GM23338 (cell line): ENCODE data around the gene CCDC178. TPM values are rescaled to one million over a fixed set of nuclear protein-coding genes. Genes with fewer than 3 reads are reported as not detected.

Experiments
- ATAC-seq: fragments of 200-7000 bp; cut with Tn5 transposase; 3 replicates; pipeline ENCODE4 v1.9.1; 2020
- DNase-seq: peaks from one replicate; pipeline ENCODE4 v3.0.0-alpha.2; 2015; ENCODE audit warnings: low spot score
- H2AFZ ChIP-seq: fragments of 200-600 bp; sonication (generic); 2 replicates; pipeline ENCODE4 v1.8.0; 2016; ENCODE audit warnings: antibody characterized with exemption, mild to moderate bottlenecking, moderate library complexity
- H3F3A ChIP-seq: fragments of 200-600 bp; sonication (generic); replicated peaks from 2 replicates; pipeline ENCODE4 v1.8.0; 2017; ENCODE audit warnings: antibody characterized with exemption, mixed run types, low read depth
- H3K27ac ChIP-seq: fragments of 200-600 bp; sonication (generic); 2 replicates; pipeline ENCODE4 v1.6.1; 2016; ENCODE audit warnings: low read depth
- H3K27me3 ChIP-seq: fragments of 200-600 bp; sonication (generic); 2 replicates; pipeline ENCODE4 v1.8.0; 2016; ENCODE audit warnings: mild to moderate bottlenecking, mixed run types, moderate library complexity; ENCODE audit not compliant: insufficient read depth
- H3K36me3 ChIP-seq: fragments of 200-600 bp; sonication (generic); 2 replicates; pipeline ENCODE4 v1.8.0; 2016; ENCODE audit warnings: mild to moderate bottlenecking; ENCODE audit not compliant: insufficient read depth
- H3K4me1 ChIP-seq: fragments of 200-600 bp; sonication (generic); 2 replicates; pipeline ENCODE4 v1.8.0; 2016; ENCODE audit warnings: mild to moderate bottlenecking, moderate library complexity; ENCODE audit not compliant: insufficient read depth
- H3K4me2 ChIP-seq: fragments of 200-600 bp; sonication (generic); 2 replicates; pipeline ENCODE4 v1.7.1; 2017; ENCODE audit warnings: mixed run types
- H3K4me3 ChIP-seq: fragments of 200-600 bp; sonication (generic); 2 replicates; pipeline ENCODE4 v1.6.1; 2016; ENCODE audit warnings: mixed run types
- H3K79me2 ChIP-seq: fragments of 200-600 bp; sonication (generic); replicated peaks from 2 replicates; pipeline ENCODE4 v1.8.0; 2017; ENCODE audit warnings: mild to moderate bottlenecking; ENCODE audit not compliant: insufficient read depth
- H3K9me2 ChIP-seq: fragments of 200-600 bp; sonication (generic); 2 replicates; pipeline ENCODE4 v1.8.0; 2017; ENCODE audit not compliant: insufficient read depth
- H4K20me1 ChIP-seq: fragments of 200-600 bp; sonication (generic); replicated peaks from 2 replicates; pipeline ENCODE4 v1.8.0; 2017; ENCODE audit warnings: mild to moderate bottlenecking; ENCODE audit not compliant: insufficient read depth
- H3K27ac Mint-ChIP-seq: 2 replicates; pipeline ENCODE4 v1.8.0; 2020; ENCODE audit warnings: inconsistent platforms, mild to moderate bottlenecking, moderate library complexity, mixed read lengths
- H3K27me3 Mint-ChIP-seq: 3 replicates; pipeline ENCODE4 v1.8.0; 2022; ENCODE audit warnings: low read depth, mild to moderate bottlenecking, moderate library complexity, mixed read lengths, inconsistent platforms; ENCODE audit not compliant: insufficient read depth, poor library complexity
- H3K36me3 Mint-ChIP-seq: 3 replicates; pipeline ENCODE4 v1.8.0; 2021; ENCODE audit warnings: low read depth, mild to moderate bottlenecking, inconsistent platforms, moderate library complexity, mixed read lengths
- H3K4me1 Mint-ChIP-seq: 3 replicates; pipeline ENCODE4 v1.8.0; 2020; ENCODE audit warnings: mild to moderate bottlenecking, inconsistent platforms, mixed read lengths
- H3K4me3 Mint-ChIP-seq: 3 replicates; pipeline ENCODE4 v1.8.0; 2021; ENCODE audit warnings: moderate library complexity, mild to moderate bottlenecking, inconsistent platforms, mixed read lengths
- H3K9me3 Mint-ChIP-seq: 3 replicates; pipeline ENCODE4 v1.8.0; 2020; ENCODE audit warnings: moderate library complexity, mild to moderate bottlenecking, inconsistent platforms, mixed read lengths
- CTCF ChIP-seq, 2 experiments: fragments of 200-600 bp in 1 of 2; sonication (generic) in 1 of 2; conservative IDR thresholded peaks; 2 replicates each; pipeline versions ENCODE4 v1.5.1 to v1.6.1; 2016 to 2017; ENCODE audit warnings: antibody characterized with exemption in 2 of 2, low read depth in 2 of 2, mild to moderate bottlenecking in 2 of 2, moderate library complexity in 1 of 2
- EZH2phosphoT487 ChIP-seq: fragments of 200-600 bp; sonication (generic); IDR thresholded peaks from one replicate; pipeline ENCODE4 v1.8.1; 2018; ENCODE audit warnings: antibody characterized with exemption; ENCODE audit not compliant: unreplicated experiment
- JUNB ChIP-seq: IDR thresholded peaks from one replicate; pipeline ENCODE4 v1.6.1; 2016; ENCODE audit warnings: antibody characterized with exemption; ENCODE audit not compliant: unreplicated experiment
- NANOG ChIP-seq: IDR thresholded peaks from 2 replicates; pipeline ENCODE4 v1.6.1; 2016; ENCODE audit warnings: antibody characterized with exemption, borderline replicate concordance
- polyA plus RNA-seq: library from polyadenylated mRNA; unstranded; fragments of >200 nt; fragmentation: Nextera tagmentation; extraction: Ambion mirVana; gene quantifications from 2 replicates; pipeline ENCODE4 v1.2.1, GENCODE V29; 2016
- total RNA-seq: library from RNA; depleted of rRNA; stranded (reverse); fragments of >200 nt; shearing (Covaris generic); gene quantifications from 2 replicates; pipeline ENCODE4 v1.2.3, GENCODE V29; 2014
- TF ChIP-seq, protein P1 (sequence below): fragments of 250-450 bp; sonication (Bioruptor Pico); IDR thresholded peaks from 2 replicates; pipeline ENCODE4 v1.5.0; 2020; ENCODE audit warnings: mild to moderate bottlenecking, moderate library complexity
- TF ChIP-seq, protein P2 (sequence below): IDR thresholded peaks from one replicate; pipeline ENCODE4 v1.6.1; 2018; ENCODE audit warnings: antibody characterized with exemption; ENCODE audit not compliant: unreplicated experiment
- TF ChIP-seq, protein P3 (sequence below): IDR thresholded peaks from 2 replicates; pipeline ENCODE4 v1.6.1; 2016; ENCODE audit warnings: antibody characterized with exemption

CCDC178 gene
- total and polyA plus RNA-seq, 2 experiments from 2014 or later = 0.17 to 0.24 TPM

DNA sequence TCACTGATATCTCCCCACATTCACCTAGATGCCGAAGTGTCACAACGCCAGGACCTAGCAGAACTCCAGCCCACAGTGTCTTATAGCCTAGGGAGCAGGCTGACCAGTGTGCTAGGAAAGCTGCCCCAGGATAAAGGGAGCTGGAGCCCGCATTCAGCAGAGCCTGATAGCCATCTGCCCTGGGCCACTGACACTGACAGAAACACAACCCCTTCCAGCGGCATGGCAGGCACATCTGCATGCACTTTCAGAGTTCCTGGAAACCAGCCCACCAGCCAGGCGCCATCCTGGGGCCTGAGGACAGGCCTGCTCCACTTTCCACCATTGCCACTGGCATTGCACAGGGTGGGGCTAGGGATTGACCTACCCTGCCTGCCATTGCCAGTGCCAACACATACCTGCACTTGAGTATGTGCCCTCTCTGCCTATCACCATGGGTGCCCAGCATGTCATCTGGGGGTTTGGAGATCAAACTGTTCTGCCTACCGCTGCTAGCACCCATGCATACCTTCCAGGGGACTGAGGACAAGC is 377.6 kb downstream of the CCDC178 start:
- Histone ChIP-seq H4K20me1 (no peaks in the 10 kb centered on the region), H3K27me3 (no peaks in the 10 kb centered on the region), H3K4me2 (no peak overlapping the region), H3K4me1 (no peaks in the 10 kb centered on the region), H3K9me2 (no peaks in the 10 kb centered on the region; the same call in 1 of the 2 replicates), H3K27ac (no peak overlapping the region), H2AFZ (no peak overlapping the region), H3K79me2 (no peaks in the 10 kb centered on the region), H3F3A (no peaks in the 10 kb centered on the region), H3K4me3 (no peak overlapping the region), H3K36me3 (no peaks in the 10 kb centered on the region)
- TF ChIP-seq, protein P1, sequence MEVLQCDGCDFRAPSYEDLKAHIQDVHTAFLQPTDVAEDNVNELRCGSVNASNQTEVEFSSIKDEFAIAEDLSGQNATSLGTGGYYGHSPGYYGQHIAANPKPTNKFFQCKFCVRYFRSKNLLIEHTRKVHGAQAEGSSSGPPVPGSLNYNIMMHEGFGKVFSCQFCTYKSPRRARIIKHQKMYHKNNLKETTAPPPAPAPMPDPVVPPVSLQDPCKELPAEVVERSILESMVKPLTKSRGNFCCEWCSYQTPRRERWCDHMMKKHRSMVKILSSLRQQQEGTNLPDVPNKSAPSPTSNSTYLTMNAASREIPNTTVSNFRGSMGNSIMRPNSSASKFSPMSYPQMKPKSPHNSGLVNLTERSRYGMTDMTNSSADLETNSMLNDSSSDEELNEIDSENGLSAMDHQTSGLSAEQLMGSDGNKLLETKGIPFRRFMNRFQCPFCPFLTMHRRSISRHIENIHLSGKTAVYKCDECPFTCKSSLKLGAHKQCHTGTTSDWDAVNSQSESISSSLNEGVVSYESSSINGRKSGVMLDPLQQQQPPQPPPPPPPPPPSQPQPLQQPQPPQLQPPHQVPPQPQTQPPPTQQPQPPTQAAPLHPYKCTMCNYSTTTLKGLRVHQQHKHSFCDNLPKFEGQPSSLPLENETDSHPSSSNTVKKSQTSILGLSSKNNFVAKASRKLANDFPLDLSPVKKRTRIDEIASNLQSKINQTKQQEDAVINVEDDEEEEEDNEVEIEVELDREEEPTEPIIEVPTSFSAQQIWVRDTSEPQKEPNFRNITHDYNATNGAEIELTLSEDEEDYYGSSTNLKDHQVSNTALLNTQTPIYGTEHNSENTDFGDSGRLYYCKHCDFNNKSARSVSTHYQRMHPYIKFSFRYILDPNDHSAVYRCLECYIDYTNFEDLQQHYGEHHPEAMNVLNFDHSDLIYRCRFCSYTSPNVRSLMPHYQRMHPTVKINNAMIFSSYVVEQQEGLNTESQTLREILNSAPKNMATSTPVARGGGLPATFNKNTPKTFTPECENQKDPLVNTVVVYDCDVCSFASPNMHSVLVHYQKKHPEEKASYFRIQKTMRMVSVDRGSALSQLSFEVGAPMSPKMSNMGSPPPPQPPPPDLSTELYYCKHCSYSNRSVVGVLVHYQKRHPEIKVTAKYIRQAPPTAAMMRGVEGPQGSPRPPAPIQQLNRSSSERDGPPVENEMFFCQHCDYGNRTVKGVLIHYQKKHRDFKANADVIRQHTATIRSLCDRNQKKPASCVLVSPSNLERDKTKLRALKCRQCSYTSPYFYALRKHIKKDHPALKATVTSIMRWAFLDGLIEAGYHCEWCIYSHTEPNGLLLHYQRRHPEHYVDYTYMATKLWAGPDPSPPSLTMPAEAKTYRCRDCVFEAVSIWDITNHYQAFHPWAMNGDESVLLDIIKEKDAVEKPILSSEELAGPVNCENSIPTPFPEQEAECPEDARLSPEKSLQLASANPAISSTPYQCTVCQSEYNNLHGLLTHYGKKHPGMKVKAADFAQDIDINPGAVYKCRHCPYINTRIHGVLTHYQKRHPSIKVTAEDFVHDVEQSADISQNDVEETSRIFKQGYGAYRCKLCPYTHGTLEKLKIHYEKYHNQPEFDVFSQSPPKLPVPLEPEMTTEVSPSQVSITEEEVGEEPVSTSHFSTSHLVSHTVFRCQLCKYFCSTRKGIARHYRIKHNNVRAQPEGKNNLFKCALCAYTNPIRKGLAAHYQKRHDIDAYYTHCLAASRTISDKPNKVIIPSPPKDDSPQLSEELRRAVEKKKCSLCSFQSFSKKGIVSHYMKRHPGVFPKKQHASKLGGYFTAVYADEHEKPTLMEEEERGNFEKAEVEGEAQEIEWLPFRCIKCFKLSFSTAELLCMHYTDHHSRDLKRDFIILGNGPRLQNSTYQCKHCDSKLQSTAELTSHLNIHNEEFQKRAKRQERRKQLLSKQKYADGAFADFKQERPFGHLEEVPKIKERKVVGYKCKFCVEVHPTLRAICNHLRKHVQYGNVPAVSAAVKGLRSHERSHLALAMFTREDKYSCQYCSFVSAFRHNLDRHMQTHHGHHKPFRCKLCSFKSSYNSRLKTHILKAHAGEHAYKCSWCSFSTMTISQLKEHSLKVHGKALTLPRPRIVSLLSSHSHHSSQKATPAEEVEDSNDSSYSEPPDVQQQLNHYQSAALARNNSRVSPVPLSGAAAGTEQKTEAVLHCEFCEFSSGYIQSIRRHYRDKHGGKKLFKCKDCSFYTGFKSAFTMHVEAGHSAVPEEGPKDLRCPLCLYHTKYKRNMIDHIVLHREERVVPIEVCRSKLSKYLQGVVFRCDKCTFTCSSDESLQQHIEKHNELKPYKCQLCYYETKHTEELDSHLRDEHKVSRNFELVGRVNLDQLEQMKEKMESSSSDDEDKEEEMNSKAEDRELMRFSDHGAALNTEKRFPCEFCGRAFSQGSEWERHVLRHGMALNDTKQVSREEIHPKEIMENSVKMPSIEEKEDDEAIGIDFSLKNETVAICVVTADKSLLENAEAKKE (CRISPR knock-in tag) = no peak
- TF ChIP-seq JUNB = no peak
- TF ChIP-seq NANOG = no peak
- no peak for DNase-seq
- ATAC-seq = no peak
- no peak overlapping the region for H3K27ac Mint-ChIP-seq
- no peaks in the 10 kb centered on the region for H3K4me1 Mint-ChIP-seq
- no peaks in the 10 kb centered on the region for H3K36me3 Mint-ChIP-seq
- H3K4me3 Mint-ChIP-seq = no peak overlapping the region
- H3K27me3 Mint-ChIP-seq = peaks cover 2% of the 10 kb centered on the region
- H3K9me3 Mint-ChIP-seq = peaks cover 2% of the 10 kb centered on the region; the same call in 1 of the 3 replicates

DNA sequence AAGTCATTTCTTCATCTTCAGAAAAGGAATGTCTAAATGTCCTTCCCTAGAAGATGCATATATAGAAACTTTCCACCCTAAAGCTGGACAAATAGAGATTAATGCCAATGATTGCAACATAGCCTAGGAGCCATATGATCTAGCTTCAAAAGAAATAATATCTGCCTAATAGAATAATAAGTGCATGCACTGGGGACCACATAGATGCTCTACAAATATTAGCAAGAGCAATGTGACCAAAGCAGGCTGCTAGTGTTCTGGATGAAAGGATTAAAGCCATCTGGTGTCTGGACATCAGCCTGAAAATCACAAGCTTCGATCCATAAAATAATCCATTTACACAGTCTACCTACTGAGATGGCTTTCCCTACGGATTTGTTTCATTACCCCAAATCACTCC is 387.6 kb downstream of the CCDC178 start:
- Histone ChIP-seq H3K4me3 (no peak overlapping the region), H2AFZ (no peak overlapping the region), H3K36me3 (no peaks in the 10 kb centered on the region), H3F3A (no peaks in the 10 kb centered on the region), H3K79me2 (no peaks in the 10 kb centered on the region), H3K27me3 (no peaks in the 10 kb centered on the region), H3K27ac (no peak overlapping the region), H4K20me1 (no peaks in the 10 kb centered on the region), H3K4me1 (no peaks in the 10 kb centered on the region), H3K9me2 (no peaks in the 10 kb centered on the region), H3K4me2 (no peak overlapping the region)
- ATAC-seq = no peak
- peaks cover 4% of the 10 kb centered on the region for H3K27me3 Mint-ChIP-seq
- no peaks in the 10 kb centered on the region for H3K36me3 Mint-ChIP-seq
- DNase-seq = no peak
- no peak overlapping the region for H3K27ac Mint-ChIP-seq
- no peak overlapping the region for H3K4me3 Mint-ChIP-seq
- H3K4me1 Mint-ChIP-seq = no peaks in the 10 kb centered on the region
- H3K9me3 Mint-ChIP-seq = no peaks in the 10 kb centered on the region
- TF ChIP-seq, protein P2, sequence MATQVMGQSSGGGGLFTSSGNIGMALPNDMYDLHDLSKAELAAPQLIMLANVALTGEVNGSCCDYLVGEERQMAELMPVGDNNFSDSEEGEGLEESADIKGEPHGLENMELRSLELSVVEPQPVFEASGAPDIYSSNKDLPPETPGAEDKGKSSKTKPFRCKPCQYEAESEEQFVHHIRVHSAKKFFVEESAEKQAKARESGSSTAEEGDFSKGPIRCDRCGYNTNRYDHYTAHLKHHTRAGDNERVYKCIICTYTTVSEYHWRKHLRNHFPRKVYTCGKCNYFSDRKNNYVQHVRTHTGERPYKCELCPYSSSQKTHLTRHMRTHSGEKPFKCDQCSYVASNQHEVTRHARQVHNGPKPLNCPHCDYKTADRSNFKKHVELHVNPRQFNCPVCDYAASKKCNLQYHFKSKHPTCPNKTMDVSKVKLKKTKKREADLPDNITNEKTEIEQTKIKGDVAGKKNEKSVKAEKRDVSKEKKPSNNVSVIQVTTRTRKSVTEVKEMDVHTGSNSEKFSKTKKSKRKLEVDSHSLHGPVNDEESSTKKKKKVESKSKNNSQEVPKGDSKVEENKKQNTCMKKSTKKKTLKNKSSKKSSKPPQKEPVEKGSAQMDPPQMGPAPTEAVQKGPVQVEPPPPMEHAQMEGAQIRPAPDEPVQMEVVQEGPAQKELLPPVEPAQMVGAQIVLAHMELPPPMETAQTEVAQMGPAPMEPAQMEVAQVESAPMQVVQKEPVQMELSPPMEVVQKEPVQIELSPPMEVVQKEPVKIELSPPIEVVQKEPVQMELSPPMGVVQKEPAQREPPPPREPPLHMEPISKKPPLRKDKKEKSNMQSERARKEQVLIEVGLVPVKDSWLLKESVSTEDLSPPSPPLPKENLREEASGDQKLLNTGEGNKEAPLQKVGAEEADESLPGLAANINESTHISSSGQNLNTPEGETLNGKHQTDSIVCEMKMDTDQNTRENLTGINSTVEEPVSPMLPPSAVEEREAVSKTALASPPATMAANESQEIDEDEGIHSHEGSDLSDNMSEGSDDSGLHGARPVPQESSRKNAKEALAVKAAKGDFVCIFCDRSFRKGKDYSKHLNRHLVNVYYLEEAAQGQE = no peak
- TF ChIP-seq CTCF (conservative IDR thresholded peaks at IDR 0.05; ENCODE audit: low read depth in 2 of 2) (no peak), NANOG (no peak), EZH2phosphoT487 (no peak)
- TF ChIP-seq, protein P3, sequence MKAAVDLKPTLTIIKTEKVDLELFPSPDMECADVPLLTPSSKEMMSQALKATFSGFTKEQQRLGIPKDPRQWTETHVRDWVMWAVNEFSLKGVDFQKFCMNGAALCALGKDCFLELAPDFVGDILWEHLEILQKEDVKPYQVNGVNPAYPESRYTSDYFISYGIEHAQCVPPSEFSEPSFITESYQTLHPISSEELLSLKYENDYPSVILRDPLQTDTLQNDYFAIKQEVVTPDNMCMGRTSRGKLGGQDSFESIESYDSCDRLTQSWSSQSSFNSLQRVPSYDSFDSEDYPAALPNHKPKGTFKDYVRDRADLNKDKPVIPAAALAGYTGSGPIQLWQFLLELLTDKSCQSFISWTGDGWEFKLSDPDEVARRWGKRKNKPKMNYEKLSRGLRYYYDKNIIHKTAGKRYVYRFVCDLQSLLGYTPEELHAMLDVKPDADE = no peak
